ENCODE data around the gene LYPD6B.

LYPD6B gene

DNA sequence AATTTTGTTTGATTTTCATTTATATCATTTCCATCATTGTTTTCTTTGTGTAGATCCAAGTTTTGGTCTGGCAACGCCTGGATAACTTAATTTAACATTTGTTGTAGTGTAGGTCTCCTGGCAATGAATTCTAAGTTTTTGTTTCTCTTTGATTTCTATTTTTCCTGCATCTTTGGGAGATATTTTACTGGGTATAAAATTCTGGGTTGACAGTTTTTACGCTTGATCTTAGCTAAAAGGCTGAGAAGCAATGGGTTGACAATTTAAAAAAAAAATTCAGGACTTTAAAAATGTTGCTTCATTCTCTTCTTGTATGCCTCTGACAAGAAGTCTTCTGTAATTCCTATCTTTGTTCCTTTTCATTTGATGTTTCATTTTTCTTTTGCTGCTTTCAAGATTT is 8.6 kb downstream of the LYPD6B start:
- DNase-seq = no peak

DNA sequence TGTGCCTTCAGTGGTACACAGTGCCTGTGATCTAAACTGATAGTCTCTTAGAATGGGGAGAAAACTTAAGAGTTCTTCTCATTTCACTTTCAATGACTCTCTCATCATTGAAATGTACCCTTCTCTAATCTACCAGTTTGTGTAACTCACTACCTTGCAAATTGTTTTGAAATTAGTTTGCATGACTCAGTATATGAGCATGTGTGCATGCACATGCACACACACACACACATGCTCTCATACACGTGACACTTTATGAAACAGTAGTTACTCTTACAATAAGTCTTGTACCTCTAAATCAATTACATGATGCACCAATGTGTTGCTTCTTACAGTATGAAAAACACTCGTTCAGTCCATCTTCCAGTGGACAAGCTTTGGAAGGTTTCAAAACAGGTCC is 10.6 kb downstream of the LYPD6B start:
- DNase-seq = no peak

DNA sequence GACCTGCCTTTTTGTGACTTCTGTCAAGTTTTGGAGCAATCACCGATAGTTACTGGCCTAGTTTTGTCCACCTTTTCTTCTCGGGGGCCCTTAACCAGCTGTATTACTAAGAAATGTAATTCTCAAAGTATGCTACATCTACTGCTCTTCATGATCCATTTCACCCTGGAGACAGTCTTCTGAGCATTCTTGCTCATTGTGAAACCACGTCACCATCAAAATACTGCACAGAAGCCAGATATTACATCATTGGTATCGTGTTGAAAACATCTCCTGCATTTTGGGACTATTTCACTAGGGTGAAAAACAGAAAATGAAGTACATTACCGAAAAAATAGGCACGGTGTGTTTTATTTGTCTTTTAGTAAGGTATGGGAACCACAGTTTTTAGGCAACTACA is 11.7 kb downstream of the LYPD6B start:
- DNase-seq = no peak

DNA sequence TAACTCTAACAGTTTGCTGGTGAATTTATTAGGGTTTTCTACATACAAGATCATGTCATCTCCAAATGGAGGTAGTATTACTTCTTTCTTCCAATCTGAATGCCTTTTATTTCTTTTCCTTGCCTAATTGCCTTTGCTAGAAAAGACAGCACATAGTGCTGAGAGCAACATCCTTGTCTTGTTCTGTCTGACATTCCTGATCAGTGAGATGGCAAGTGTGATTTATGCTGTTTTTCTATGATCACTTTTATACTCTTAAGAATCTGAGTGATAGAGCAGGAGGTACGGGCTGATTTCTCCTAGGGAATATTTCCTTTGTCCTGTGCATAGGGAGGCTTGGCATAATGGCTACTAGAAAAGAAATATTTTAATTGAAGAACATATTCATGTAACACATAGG is 17.3 kb downstream of the LYPD6B start:
- DNase-seq = no peak

DNA sequence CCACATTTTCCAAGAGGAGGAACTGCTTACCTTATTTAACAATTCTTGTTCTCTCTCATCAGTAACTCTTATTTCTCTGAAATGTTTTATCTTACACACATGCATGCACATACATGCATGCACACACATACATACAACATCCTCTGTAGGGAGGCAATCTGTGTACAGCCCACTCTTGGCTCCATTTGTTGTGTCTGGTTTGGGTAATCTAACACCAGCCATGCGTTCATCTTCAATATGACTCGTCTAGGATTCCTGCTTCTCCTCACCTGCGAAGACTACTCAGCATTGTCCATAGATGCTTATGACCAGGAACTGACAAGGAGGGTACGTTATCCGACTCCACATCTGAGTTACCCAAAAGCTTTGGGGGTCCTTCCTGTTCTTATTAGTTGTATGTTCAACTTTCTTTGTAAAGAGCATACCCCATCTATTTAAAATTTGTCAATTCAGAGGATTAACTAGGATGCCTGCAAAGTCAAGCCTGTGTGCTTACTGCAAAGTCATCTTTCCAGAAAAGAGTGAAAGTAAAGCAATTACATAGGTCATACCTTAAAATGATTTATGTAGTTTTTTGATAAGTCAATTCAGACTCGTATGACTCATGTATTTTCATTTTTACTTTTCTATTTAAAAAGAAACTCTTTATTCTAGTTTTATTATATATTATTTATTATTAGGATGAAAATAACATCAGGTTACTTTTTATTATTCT is 18.2 kb downstream of the LYPD6B start:
- DNase-seq = no peak

DNA sequence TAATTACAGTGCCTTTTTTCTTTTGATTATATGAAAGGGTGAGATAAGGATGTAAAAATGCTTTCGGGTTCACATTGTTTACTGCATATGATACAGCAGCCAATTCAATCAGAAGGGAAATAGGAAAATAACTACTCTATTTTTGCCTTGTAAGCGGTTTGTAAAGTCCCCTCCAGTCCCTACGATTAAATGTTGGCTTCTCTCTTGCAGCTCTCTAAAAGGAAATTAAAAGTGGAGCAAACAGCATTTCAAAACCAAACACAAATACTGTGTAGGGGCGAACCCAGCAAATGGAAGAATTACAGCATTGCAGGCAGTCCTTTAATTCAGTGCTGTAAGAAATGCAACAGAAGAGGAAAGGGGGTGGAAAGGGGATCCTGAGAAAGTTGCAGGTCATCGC is 18.9 kb downstream of the LYPD6B start:
- no peak for DNase-seq

DNA sequence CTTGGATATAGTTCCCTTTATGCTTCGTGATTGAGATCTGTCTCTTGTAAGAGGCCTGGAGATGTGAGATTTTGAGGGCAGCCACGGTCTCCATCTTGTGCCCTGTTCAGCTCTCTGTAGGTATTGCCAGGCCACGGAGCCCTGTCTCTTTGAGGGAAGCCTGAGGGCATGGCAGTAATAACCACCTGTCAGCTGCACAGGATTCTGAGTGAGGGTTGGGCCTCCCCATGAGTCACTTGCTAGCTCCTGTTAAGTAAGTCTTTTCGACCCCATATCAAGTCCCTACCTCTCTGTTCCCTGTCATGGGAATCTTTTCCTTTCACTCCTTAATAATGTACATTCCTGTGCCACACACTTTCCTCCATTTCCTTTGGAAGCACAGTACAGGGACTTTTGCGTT is 20.4 kb downstream of the LYPD6B start:
- no peak for DNase-seq

DNA sequence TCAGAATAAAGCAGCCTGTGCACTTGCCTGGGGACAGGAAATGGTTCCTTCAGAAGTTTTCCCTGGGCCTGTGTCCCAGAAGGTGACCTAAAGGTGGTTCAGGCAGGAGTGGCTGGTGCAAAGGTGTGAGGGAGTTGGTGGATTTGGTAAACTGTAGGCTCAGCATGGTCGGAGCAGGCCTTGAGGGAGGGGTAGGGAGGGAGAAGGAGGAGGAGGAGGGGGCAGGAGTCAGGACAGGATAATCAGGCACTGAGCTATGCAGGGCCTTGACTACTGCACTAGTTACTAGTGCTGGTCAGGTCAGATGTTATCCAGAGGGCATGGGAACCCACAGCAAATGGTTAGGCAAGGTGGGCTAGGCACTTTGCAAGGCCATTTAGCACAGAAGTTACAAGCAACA is 21.3 kb downstream of the LYPD6B start:
- DNase-seq = no peak

DNA sequence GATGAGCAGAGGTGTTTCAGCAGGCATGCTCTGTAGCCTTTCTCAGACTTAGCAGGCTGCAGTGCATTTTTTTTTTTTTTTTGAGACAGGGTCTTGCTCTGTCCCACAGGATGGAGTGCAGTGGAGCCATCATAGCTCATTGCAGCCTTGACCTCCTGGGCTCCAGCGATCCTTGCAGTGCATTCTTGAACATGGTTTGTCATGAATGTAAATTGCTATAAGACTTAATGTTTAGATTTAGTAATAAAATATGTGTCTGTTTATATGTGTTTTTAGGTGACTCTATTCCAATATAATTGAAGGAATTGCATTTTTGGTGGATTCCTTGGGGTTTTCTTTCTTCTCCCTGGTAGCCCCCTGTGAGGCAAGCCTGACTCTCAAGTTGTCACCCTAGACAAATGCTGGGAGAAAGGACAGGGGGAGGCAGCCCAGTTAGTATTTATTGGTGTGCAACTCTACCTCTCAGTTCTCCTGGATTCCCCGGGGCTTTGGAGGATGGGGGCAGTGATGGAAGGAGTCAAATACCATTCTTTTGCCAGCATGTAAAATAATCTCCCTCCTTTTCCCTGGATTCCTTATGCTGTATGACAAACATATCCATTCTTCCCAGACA is 22.7 kb downstream of the LYPD6B start:
- no peak for DNase-seq

DNA sequence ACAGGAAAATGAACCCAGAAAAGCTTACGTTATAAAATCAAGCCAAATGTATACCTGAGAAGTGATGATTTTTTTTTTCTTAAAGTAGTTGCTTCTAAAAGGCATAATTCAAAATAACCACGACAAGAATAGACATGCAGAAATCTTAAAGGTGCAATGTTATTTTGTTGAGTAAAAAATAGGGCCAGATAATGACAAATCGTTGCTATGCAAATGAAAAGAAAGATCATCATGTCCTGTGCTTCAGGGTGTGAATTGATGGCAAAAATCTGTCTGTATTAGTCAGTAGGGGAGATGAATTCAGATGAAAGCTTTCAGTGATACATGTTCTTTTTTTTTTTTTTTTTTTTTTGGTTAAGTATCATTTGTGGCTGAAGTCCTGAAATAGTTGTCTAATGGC is 24.0 kb downstream of the LYPD6B start:
- no peak for DNase-seq

DNA sequence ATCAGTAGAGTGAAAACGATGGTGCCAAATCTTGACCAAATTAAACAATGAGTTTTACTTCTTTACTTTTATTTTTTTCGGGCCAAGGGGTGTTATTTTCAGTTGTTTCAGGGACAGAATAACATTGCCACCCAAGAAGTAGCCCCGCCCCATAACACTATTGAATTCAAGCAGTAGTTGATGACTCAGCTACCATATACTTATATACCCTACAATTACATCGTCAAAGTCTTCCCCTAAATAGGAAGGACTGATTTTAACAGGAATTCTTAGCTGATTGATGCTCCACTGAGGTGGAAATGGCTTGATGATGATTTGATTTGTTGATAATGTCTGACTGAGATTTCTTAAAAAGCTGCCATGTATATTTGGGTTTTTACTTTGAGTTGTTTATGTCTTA is 24.7 kb downstream of the LYPD6B start:
- no peak for DNase-seq

DNA sequence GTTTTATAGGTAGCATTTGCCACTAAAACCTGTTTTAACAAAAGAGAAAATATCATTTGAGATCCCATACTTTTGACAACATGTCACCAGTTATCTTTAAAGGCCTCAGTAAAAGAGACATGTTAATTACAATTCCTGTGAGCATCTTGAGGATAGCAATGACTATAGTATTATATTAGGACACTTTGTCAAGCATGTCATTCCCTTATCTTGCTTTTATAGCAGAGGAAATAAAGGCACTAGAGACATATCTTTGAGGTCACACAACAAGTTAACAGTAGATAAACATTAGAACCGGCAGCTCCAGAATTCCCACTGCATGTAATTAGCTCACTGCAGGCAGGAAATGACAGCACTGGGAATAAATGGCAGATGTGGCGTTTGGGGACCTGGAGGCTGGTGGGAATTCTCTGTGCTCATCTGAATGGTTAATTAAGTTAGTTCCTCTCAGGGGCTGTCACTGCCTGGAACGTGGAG is 25.9 kb downstream of the LYPD6B start:
- no peak for DNase-seq

DNA sequence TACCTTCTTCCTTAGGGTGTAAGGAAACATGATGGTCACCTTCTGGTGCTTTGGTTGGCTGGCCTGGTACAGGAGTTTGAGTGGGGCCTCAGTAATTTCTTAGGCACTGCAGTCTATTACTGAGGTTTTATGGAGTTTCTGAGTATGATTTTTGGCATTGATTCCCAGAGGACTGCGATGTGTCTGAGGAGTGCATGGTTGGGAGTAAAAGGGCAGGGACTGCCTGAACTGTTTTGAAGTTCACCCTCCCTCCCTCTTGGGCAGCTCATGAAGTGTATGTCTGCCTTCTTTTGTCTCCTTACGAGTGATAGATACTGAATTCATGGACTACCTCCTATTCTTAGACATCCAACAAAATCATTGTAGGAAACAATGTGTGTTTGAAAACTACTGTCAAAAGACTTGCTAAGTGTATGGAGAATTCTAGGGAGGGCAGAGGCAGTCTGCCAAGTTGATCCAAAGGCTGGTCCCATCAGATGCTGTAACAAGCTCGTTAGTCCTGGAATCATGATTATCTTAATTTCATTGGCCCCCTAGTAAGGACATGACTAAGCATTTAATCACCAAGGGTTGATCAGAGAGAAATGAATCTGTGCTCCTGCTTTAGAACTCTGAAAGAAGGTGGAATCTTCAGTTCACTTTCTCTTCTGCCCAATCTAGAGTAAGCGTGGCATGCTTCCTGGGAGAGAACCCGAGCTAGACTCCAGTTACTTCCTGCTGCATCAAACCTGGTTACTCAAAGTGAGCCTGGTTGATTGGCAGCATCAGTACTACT is 26.5 kb downstream of the LYPD6B start:
- no peak for DNase-seq

DNA sequence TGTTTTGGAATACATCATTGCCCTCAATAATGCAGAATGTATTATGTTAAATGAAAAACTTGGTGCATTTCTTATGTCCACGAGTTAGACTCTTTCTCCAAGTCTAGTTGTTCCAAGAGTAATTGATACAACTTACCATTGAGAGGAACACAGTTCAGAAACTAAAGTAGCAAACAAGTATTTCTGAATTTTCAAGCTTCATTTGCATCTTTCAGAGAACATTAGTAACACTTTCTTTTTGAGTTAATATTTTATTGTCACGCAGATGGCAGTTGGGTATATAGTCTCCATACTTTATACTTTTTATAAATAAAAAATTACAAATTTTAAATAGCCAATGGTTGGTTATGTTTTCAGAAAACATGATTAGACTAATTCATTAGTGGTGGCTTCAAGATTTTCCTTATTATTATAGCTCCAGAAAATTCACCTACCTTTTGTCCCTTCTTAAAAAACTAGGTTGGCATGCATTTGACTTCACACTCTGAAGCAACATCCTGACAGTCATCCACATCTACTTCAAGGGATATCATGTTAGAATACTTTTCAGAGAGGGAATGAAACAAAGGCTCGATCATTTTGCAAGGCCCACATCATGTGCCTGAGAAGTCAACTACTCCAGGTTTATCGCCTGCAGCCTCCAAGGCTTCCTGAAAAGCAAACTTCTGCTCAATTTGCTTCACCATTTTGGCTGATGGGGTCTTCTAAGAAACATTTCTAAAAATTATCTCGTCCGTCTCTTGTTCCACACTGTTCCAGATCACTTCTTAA is 29.9 kb downstream of the LYPD6B start:
- DNase-seq = no peak

DNA sequence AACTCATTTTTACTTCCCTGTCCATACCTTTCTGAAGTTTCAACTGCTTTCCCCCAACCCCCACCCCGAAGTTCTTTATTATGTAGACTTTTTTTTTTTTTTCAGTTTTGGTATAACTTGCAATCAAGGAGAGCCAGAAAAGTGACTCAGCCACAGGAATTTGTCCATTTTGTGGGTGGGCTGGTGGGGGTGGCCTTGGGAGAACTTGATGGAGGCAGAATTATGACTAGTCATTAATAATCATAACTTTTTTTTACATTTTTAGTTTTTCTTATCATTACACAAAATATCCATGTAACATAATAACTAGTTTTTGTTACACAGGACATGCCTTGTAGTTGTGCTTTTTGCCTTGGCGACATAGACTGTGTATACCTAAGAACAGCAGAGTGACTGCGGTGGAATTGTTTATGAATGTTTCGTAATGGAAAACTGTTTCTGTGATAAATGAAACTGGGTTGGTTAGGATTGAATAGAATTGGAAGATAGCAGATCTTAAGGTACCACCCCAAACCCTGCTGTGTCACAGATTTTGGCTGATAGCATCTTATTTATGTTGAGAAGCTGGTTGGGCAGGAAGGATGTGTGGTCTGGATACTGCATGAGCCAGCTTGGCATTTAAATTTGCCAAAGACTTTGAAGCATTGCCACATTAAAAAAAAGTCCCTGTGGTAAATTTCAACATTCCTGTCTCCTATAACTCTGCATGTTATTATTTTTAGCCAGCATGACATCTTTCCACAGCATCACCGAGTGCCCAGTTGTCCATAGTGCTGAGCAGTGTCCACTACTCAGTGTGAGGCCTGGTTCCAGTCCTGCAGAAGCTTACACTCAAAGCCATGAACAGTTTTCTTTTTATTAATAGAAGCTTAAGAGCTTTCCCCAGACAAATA is 30.7 kb downstream of the LYPD6B start:
- peak; percentile 48 for DNase-seq

DNA sequence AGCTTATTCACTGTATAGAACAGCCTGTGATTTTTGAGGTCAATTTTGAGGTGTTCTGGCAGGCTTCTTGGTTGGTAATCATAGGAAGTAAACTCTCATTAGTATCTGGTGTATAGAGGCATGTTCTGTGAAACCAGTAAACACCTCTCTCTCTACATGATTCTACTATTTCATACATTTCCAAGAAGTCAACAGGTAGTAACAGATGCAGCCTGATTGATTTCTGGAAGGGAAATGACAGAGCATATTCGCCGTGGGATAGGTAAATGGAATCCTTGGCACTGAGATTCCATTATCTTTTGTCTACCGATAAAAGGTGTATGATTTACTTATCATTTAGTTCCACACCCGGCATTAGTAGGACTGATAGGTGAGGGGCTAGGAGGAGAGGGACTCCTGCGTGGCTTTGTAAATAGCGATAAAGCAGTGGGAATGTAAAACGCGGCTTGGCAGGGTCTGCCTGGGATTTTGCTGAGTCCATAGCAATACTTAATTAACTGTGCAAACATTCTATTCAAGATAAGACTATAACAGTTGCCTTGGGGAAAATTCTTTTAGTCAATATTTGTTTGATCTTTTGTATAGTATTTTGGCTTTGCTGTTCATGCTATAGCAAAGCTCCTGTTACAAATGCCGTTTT is 32.3 kb downstream of the LYPD6B start:
- DNase-seq = no peak

DNA sequence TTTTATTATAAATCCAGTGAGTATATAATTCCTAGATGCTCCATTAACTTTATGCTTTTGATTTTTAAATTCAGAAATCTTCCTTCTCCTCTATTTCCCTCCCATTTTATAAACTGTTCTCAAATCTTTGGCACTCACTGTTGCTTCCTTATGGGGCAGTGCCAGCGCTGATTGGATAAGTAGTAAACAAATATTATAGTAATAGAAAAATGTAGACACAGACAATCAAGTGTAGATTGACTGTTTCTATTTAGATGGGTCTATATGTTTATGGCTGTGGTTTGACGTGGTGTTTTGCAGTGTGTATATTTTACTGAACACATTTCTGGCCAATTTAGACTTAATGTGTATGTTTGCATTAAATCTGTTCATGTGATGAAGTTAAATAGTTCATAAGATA is 36.6 kb downstream of the LYPD6B start:
- DNase-seq = no peak

DNA sequence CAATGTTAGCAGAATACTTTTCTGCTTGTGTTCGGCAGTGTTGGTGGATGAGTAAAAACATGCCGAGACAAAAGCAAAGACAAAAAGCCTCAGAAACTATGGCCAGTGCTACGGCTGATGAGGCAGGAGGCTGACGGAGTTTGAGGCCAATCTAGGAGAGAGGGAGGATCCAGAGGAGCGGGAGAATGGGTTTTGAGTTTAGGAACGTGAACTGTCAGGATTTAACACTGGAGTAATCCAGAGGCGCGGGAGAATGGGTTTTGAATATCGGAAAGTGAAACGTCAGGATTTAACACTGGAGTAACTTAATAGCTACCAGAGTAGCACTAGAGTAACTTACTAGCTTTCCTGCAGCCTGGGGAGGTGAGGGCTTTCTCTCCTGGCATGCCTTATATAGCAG is 37.4 kb downstream of the LYPD6B start:
- DNase-seq = no peak

DNA sequence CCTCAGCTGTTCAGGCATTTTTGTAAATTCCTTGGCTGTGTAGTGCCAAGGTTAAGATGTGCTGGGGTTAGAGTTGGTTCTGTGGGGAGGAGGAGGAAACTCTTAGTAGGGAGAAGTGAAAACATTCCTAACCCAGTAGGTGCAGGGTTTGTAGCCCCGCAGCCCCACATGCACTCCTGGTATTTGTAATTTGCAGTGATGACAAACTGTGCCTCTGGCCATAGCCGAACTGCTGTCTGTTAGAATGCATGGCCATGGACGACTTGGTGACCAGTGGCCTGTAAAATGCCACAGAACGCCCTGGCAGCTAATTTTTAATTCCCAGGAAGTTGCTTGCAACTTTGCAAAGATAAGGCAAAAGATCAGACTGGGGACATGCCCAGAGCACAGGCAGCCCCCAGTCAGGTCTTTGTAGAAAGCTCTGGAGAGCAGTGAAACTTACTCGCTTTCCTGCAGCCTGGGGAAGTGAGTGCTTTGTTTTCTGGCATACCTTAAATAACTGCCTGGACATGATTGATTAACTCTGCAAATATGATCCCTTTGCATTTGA is 38.4 kb downstream of the LYPD6B start:
- no peak for DNase-seq

DNA sequence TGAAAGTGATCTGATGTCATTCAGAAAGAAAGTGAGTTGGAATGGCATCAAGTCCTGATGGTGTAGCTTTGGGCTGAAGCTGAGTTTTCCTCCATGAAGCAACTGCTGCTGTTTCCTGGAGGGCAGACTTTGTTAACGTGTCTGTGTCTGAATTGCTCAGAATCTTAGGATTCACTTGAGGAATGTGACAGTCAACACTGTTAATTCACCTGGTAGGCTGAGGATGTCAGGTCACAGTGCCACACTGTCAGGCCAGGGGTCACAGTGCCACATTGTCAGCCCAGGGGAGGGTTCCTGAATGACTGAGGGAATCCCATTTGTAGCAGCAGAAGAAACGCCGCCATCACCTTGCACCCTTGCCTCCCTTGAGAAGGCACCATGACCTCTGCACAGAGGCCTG is 39.4 kb downstream of the LYPD6B start:
- DNase-seq = no peak

DNA sequence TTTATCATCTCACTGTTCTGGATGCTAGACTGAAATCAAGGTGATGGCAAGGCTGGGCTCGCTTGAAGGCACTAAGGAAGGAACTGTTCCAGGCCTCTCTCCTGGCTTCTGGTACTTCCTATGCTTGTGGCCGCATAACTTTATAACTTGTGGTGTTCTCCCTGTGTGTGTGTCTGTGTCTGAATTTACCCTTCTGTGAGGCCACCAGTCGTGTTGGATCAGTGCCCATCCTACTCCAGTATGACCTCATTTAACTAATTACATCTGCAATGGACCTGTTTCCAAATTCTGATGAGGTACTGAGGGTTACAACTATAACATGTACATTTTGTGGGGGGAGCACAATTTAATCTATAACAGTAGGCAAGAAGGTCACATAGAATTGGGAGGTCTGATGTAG is 41.6 kb downstream of the LYPD6B start:
- no peak for DNase-seq

DNA sequence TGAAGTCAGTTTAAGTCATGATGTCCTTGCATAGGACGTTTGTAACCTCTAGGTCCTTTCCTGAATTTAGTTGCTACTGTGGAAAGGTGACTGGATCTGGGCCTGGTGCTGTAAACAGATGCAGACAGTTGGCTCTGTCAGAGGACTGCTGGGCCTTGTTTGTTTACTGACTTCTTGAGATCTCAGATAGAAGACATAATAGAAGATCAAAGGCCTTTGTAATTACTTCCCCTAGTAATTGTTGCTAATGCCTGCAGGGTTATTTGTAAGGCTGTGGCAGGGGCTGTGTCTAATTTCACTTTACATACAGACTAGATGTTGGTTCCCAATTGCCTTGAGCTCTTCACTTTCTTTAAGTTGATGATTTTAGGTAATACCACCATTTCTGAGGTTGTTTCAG is 42.5 kb downstream of the LYPD6B start:
- no peak for DNase-seq
